PFSK-1 (cell line): ENCODE data around the gene TACC3.

ENCODE experiments used
- FOXP2 ChIP-seq: optimal IDR thresholded peaks from 2 replicates; pipeline ENCODE3; 2011; ENCODE audit warnings: borderline replicate concordance, control low read depth, inconsistent platforms; ENCODE audit not compliant: insufficient read depth; ENCODE audit errors: extremely low read length, extremely low read depth
- POLR2AphosphoS5 ChIP-seq: IDR thresholded peaks from 2 replicates; pipeline ENCODE4 v1.6.1; 2012; ENCODE audit warnings: low read depth, mild to moderate bottlenecking, control low read depth, low read length, moderate library complexity
- SIN3A ChIP-seq: IDR thresholded peaks from 2 replicates; pipeline ENCODE4 v1.6.1; 2012; ENCODE audit warnings: mild to moderate bottlenecking, low read length, moderate library complexity, borderline replicate concordance; ENCODE audit not compliant: insufficient read depth
- TAF1 ChIP-seq: IDR thresholded peaks from 2 replicates; pipeline ENCODE4 v1.6.1; 2012; ENCODE audit warnings: low read length, control low read depth, borderline replicate concordance; ENCODE audit not compliant: insufficient read depth
- TF ChIP-seq, protein P1 (sequence below), 2 experiments: IDR thresholded peaks; 2 replicates each; pipeline versions ENCODE4 v1.6.1 to v1.8.0; 2011 to 2012; ENCODE audit warnings: low read depth in 2 of 2, low read length in 2 of 2, control low read depth in 1 of 2, inconsistent platforms in 1 of 2, mild to moderate bottlenecking in 1 of 2, moderate library complexity in 1 of 2; ENCODE audit not compliant: insufficient read depth in 1 of 2

Gene TACC3

DNA sequence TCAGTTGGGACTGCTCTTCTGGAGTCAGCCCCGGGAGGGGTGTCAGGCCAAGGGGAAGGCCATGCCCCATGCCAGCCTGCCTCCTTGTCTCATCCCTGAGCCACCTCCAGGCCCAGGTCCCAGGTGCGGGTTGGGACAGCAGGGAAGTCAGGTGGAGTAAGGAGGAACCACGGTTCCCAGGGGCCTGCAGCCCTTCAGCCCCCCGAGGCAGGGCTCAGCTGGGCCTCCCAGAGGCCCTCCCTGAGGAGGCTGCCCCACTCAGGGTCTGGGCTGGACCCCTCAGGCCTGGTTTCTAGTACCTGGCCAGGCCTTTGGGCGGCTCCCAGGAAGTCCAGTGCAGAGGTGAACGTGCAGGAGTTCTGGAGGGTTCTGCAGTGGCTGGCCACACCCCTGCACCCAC is 48.4 kb downstream of the TACC3 start:
- TF ChIP-seq FOXP2 = no peak
- TF ChIP-seq, protein P1, sequence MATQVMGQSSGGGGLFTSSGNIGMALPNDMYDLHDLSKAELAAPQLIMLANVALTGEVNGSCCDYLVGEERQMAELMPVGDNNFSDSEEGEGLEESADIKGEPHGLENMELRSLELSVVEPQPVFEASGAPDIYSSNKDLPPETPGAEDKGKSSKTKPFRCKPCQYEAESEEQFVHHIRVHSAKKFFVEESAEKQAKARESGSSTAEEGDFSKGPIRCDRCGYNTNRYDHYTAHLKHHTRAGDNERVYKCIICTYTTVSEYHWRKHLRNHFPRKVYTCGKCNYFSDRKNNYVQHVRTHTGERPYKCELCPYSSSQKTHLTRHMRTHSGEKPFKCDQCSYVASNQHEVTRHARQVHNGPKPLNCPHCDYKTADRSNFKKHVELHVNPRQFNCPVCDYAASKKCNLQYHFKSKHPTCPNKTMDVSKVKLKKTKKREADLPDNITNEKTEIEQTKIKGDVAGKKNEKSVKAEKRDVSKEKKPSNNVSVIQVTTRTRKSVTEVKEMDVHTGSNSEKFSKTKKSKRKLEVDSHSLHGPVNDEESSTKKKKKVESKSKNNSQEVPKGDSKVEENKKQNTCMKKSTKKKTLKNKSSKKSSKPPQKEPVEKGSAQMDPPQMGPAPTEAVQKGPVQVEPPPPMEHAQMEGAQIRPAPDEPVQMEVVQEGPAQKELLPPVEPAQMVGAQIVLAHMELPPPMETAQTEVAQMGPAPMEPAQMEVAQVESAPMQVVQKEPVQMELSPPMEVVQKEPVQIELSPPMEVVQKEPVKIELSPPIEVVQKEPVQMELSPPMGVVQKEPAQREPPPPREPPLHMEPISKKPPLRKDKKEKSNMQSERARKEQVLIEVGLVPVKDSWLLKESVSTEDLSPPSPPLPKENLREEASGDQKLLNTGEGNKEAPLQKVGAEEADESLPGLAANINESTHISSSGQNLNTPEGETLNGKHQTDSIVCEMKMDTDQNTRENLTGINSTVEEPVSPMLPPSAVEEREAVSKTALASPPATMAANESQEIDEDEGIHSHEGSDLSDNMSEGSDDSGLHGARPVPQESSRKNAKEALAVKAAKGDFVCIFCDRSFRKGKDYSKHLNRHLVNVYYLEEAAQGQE (IDR thresholded peaks at IDR 0.05; ENCODE audit: insufficient read depth in 1 of 2, low read depth in 2 of 2, low read length in 2 of 2) = no peak
- TF ChIP-seq POLR2AphosphoS5 = no peak
- TF ChIP-seq TAF1 = no peak
- TF ChIP-seq SIN3A = no peak

DNA sequence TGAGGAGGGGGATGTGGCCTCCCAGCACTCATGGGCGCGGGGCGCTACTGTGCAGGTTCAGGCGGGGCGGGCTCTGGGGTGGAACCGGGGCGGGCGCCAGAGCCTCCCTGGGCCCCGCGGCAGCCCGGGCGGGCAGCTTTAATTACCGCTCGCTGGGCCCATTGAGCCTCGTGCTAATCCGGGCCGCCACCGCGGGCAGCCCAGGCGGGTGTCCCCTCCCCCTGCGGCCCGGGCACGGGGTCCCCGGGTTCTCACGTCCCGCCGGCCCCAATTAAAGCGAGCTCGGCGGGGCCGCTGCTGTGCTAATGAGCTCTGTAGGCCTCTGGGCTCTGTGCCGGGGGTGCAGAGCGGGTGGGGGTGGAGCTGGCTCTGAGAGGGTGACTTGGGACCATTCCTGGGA is 48.9 kb downstream of the TACC3 start:
- TF ChIP-seq TAF1 (no peak), SIN3A (no peak), FOXP2 (no peak), POLR2AphosphoS5 (no peak)
- TF ChIP-seq, protein P1 (IDR thresholded peaks at IDR 0.05; ENCODE audit: insufficient read depth in 1 of 2, low read depth in 2 of 2, low read length in 2 of 2) = no peak

DNA sequence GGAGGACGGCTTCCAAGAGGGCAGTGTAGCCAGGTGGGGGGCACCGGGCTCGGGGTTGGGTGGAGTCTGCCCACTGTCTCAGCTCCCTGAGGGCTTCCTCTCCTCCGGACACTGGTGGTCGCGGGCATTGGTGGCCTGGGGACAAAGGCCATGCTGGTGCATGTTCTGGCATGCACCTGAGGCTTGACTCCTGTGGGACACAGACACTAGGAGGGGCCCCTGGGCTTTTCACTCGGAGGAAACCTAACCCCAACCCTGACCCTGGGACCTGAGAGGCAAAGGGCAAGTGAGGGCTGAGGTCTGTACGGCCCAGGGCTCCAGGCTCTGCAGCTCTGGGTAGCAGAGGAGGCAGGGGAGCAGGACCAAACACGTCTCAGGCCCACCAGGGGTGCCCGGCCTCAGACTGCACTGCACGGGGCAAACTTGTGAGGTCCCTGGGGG is 49.5 kb downstream of the TACC3 start:
- no peak for TF ChIP-seq TAF1
- no peak for TF ChIP-seq POLR2AphosphoS5
- TF ChIP-seq SIN3A = no peak
- TF ChIP-seq, protein P1 (IDR thresholded peaks at IDR 0.05; ENCODE audit: insufficient read depth in 1 of 2, low read depth in 2 of 2, low read length in 2 of 2) = no peak
- TF ChIP-seq FOXP2 = no peak

DNA sequence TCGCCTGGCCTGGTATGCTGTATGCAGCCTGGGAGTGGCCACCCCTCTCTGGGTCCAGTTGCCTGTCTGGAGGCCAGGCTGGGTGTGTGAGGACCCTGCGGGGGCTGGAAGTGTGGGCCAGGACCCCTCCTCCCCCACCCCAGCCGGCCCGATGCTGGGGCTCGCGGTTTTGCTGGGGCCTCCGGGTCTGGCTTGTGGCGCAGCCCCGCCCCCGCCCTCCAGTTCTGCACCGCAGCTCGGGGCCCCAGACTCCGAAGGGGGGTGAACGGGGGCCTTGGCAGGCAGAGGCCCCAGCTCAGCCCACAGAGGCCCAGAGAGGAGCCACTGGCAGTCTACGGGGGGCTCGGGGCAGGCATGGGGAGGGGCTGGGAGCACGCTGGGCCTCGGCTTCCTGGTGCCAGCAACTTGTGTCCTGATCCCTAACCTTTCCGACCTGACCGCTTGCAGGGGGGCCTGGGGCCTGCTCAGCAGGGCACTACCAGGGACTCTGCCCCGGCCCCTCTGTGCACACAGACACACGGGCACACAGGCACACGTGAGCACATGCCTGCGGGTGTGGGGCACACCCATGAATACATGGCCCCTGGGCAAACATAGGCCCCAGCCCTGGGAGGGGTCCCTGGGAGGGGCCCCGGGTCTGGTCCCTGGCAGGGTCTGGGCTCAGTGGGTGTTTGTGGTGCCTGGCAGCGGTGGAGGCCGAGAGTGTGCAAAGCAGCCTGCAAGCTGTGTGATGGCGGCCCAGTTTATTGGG is 50.4 kb downstream of the TACC3 start:
- TF ChIP-seq FOXP2 (no peak), SIN3A (no peak), TAF1 (no peak), POLR2AphosphoS5 (no peak)
- TF ChIP-seq, protein P1 (IDR thresholded peaks at IDR 0.05; ENCODE audit: insufficient read depth in 1 of 2, low read depth in 2 of 2, low read length in 2 of 2) = no peak
